H9 (cell line): Measurements from ENCODE around the gene MBD3L2B. TPM values are rescaled to one million over a fixed set of nuclear protein-coding genes. Genes with fewer than 3 reads are reported as not detected.
"Not testable (repeated sequence)": the region's sequence is repeated elsewhere in the genome, so short reads cannot be mapped to it uniquely, and the experiment has no call there.

Experiments
- DNase-seq: peaks from one replicate; pipeline ENCODE4 v3.0.0-alpha.2; 2017
- H2AFZ ChIP-seq: one replicate; pipeline ENCODE4 v1.6.1; 2013; ENCODE audit warnings: mild to moderate bottlenecking, low read length, control low read depth, moderate library complexity
- H2AK5ac ChIP-seq: 2 replicates; pipeline ENCODE4 v1.6.1; 2013; ENCODE audit warnings: low read length, control low read depth, mixed read lengths; ENCODE audit not compliant: insufficient read length
- H2BK120ac ChIP-seq: one replicate; pipeline ENCODE4 v1.6.1; 2013; ENCODE audit warnings: low read depth, mild to moderate bottlenecking, low read length, control low read depth, inconsistent platforms; ENCODE audit not compliant: poor library complexity, severe bottlenecking
- H2BK12ac ChIP-seq: 2 replicates; pipeline ENCODE4 v1.6.1; 2013; ENCODE audit warnings: low read length, control low read depth, mixed read lengths, low read depth; ENCODE audit not compliant: insufficient read length
- H2BK15ac ChIP-seq: 2 replicates; pipeline ENCODE4 v1.6.1; 2013; ENCODE audit warnings: low read depth, low read length, control low read depth
- H2BK20ac ChIP-seq: one replicate; pipeline ENCODE4 v1.6.1; 2013; ENCODE audit warnings: low read depth, mild to moderate bottlenecking, low read length, control low read depth, inconsistent platforms; ENCODE audit not compliant: poor library complexity, severe bottlenecking
- H2BK5ac ChIP-seq: 2 replicates; pipeline ENCODE4 v1.6.1; 2013; ENCODE audit warnings: low read length, control low read depth, mixed read lengths; ENCODE audit not compliant: insufficient read length
- H3K14ac ChIP-seq: 2 replicates; pipeline ENCODE4 v1.6.1; 2013; ENCODE audit warnings: low read length, control low read depth; ENCODE audit not compliant: insufficient read depth
- H3K18ac ChIP-seq: 2 replicates; pipeline ENCODE4 v1.6.1; 2013; ENCODE audit warnings: low read depth, mild to moderate bottlenecking, mixed read lengths, low read length, control low read depth; ENCODE audit not compliant: insufficient read length
- H3K23ac ChIP-seq: 2 replicates; pipeline ENCODE4 v1.6.1; 2013; ENCODE audit warnings: low read length, control low read depth, mixed read lengths, low read depth; ENCODE audit not compliant: insufficient read length
- H3K23me2 ChIP-seq: 2 replicates; pipeline ENCODE4 v1.6.1; 2013; ENCODE audit warnings: low read depth, mild to moderate bottlenecking, mixed read lengths, low read length, control low read depth; ENCODE audit not compliant: insufficient read length, poor library complexity, severe bottlenecking
- H3K27ac ChIP-seq: 2 replicates; pipeline ENCODE4 v1.5.1; 2013; ENCODE audit warnings: low read length, control low read depth, mixed read lengths, low read depth; ENCODE audit not compliant: insufficient read length
- H3K27me3 ChIP-seq: 2 replicates; pipeline ENCODE4 v1.6.1; 2013; ENCODE audit warnings: low read length, control low read depth, inconsistent platforms; ENCODE audit not compliant: insufficient read depth
- H3K4ac ChIP-seq: 2 replicates; pipeline ENCODE4 v1.6.1; 2013; ENCODE audit warnings: low read depth, mild to moderate bottlenecking, control low read depth, inconsistent platforms, low read length, moderate library complexity
- H3K4me1 ChIP-seq: 2 replicates; pipeline ENCODE4 v1.6.1; 2013; ENCODE audit warnings: low read length, control low read depth, inconsistent platforms; ENCODE audit not compliant: insufficient read depth
- H3K4me2 ChIP-seq: 2 replicates; pipeline ENCODE4 v1.6.1; 2013; ENCODE audit warnings: low read length, control low read depth, mixed read lengths; ENCODE audit not compliant: insufficient read length, insufficient read depth
- H3K56ac ChIP-seq: 2 replicates; pipeline ENCODE4 v1.6.1; 2013; ENCODE audit warnings: low read depth, mild to moderate bottlenecking, mixed read lengths, low read length, control low read depth; ENCODE audit not compliant: insufficient read length
- H3K79me1 ChIP-seq: 2 replicates; pipeline ENCODE4 v1.6.1; 2013; ENCODE audit warnings: low read depth, mild to moderate bottlenecking, moderate library complexity, low read length, control low read depth, inconsistent platforms; ENCODE audit not compliant: insufficient read depth, poor library complexity, severe bottlenecking
- H3K79me2 ChIP-seq: 2 replicates; pipeline ENCODE4 v1.6.1; 2013; ENCODE audit warnings: low read length, control low read depth, inconsistent platforms; ENCODE audit not compliant: insufficient read depth
- H3K9ac ChIP-seq: 2 replicates; pipeline ENCODE4 v1.6.1; 2013; ENCODE audit warnings: low read length, control low read depth, mixed read lengths; ENCODE audit not compliant: insufficient read length; ENCODE audit errors: extremely low read depth
- H3K9me3 ChIP-seq: one replicate; pipeline ENCODE4 v1.6.1; 2013; ENCODE audit warnings: low read depth, low read length, inconsistent platforms; ENCODE audit not compliant: control insufficient read depth
- H3T11ph ChIP-seq: one replicate; pipeline ENCODE4 v1.6.1; 2013; ENCODE audit warnings: mild to moderate bottlenecking, low read length, control low read depth, inconsistent platforms
- H4K20me1 ChIP-seq: one replicate; pipeline ENCODE4 v1.6.1; 2013; ENCODE audit not compliant: control insufficient read depth, insufficient read length, insufficient read depth
- H4K5ac ChIP-seq: 2 replicates; pipeline ENCODE4 v1.6.1; 2013; ENCODE audit warnings: low read depth, mild to moderate bottlenecking, mixed read lengths, low read length, control low read depth; ENCODE audit not compliant: insufficient read length
- H4K8ac ChIP-seq: replicated peaks from 2 replicates; pipeline ENCODE4 v1.6.1; 2013; ENCODE audit warnings: low read length, control low read depth, mixed read lengths, low read depth; ENCODE audit not compliant: insufficient read length
- H4K91ac ChIP-seq: 2 replicates; pipeline ENCODE4 v1.6.1; 2013; ENCODE audit warnings: low read depth, mild to moderate bottlenecking, moderate library complexity, mixed read lengths, low read length, control low read depth; ENCODE audit not compliant: insufficient read length
- H3K27ac Mint-ChIP-seq, 3 experiments: 2 replicates in 2 of 3; 3 replicates in 1 of 3; pipeline ENCODE4 v1.8.0; 2020 to 2021; ENCODE audit warnings: mixed read lengths in 3 of 3, mild to moderate bottlenecking in 1 of 3, moderate library complexity in 1 of 3
- H3K27me3 Mint-ChIP-seq: 2 replicates; pipeline ENCODE4 v1.8.0; 2021; ENCODE audit warnings: low read depth, mild to moderate bottlenecking, moderate library complexity, mixed read lengths
- H3K36me3 Mint-ChIP-seq, 3 experiments: 2 replicates in 2 of 3; 3 replicates in 1 of 3; pipeline ENCODE4 v1.8.0; 2020 to 2021; ENCODE audit warnings: low read depth in 3 of 3, mixed read lengths in 3 of 3; ENCODE audit not compliant: insufficient read depth in 1 of 3
- H3K4me1 Mint-ChIP-seq, 2 experiments: 2 replicates each; pipeline ENCODE4 v1.8.0; 2020; ENCODE audit warnings: mixed read lengths in 2 of 2
- H3K4me3 Mint-ChIP-seq, 2 experiments: 2 replicates in 1 of 2; 3 replicates in 1 of 2; pipeline ENCODE4 v1.8.0; 2020 to 2021; ENCODE audit warnings: mild to moderate bottlenecking in 2 of 2, mixed read lengths in 2 of 2, moderate library complexity in 1 of 2
- H3K9me3 Mint-ChIP-seq, 2 experiments: 2 replicates in 1 of 2; 3 replicates in 1 of 2; pipeline ENCODE4 v1.8.0; 2020; ENCODE audit warnings: mild to moderate bottlenecking in 2 of 2, mixed read lengths in 2 of 2, moderate library complexity in 1 of 2
- CTCF ChIP-seq: fragments of 200-600 bp; sonication (generic); conservative IDR thresholded peaks from 3 replicates; pipeline ENCODE4 v1.8.0; 2021; ENCODE audit warnings: antibody characterized with exemption, mild to moderate bottlenecking
- WGBS: extraction: QIAGEN DNeasy Blood & Tissue Kit; methylation state at CpG from one replicate; pipeline ENCODE4 v1.1.7; 2013; ENCODE audit warnings: missing lambda C conversion rate, low lambda C conversion rate, mixed read lengths; ENCODE audit not compliant: insufficient read length; ENCODE audit errors: extremely low coverage; 5-methylcytosine and 5-hydroxymethylcytosine counted together
- total RNA-seq: library from RNA; stranded (reverse); gene quantifications from 2 replicates; pipeline ENCODE4 v1.2.1, GENCODE V29; 2021

MBD3L2B gene
- total RNA-seq, 1 experiment from 2014 or later: not detected

- H2BK120ac ChIP-seq: no peak overlapping the region
These were observed 42.1 kb upstream of the MBD3L2B start for GRCh38 chr19:7063339-7063738.

GRCh38 chr19:7059977-7060376 lies 38.7 kb upstream of the MBD3L2B start:
- not testable (repeated sequence) for H3K4me1 ChIP-seq, H3K27ac ChIP-seq, H3K9ac ChIP-seq, H3K4me1 Mint-ChIP-seq, H4K91ac ChIP-seq, H3K4ac ChIP-seq, H2AK5ac ChIP-seq, H3K9me3 ChIP-seq, H3K36me3 Mint-ChIP-seq, H4K8ac ChIP-seq, H2BK12ac ChIP-seq, H3K27me3 Mint-ChIP-seq, H3K23me2 ChIP-seq, H3K23ac ChIP-seq, H2BK5ac ChIP-seq, H2BK15ac ChIP-seq, DNase-seq, H3K56ac ChIP-seq, H3T11ph ChIP-seq, H4K20me1 ChIP-seq, H3K4me2 ChIP-seq, H2BK120ac ChIP-seq, H3K27ac Mint-ChIP-seq, H2AFZ ChIP-seq, H3K79me1 ChIP-seq, H3K14ac ChIP-seq, H4K5ac ChIP-seq, H2BK20ac ChIP-seq, H3K18ac ChIP-seq, H3K27me3 ChIP-seq, H3K4me3 Mint-ChIP-seq, H3K79me2 ChIP-seq
- peaks cover 13 to 18% of the 10 kb centered on the region in 2 experiments for H3K9me3 Mint-ChIP-seq
- WGBS: no CpG with 5 or more reads among the region's 2 CpGs

More at GRCh38 chr19:7063339-7063738, 42.1 kb upstream of the MBD3L2B start:
- H3K4me3 Mint-ChIP-seq: no peak overlapping the region
- no peak overlapping the region for H3K27ac Mint-ChIP-seq
- H4K8ac ChIP-seq: no peak overlapping the region
- no peak overlapping the region for H3T11ph ChIP-seq
- no peak overlapping the region for H2AFZ ChIP-seq
- H3K9me3 ChIP-seq: no peaks in the 10 kb centered on the region
- no peak overlapping the region for H3K9ac ChIP-seq
- H4K91ac ChIP-seq: no peak overlapping the region
- H3K4me1 Mint-ChIP-seq: no peaks in the 10 kb centered on the region
- no CpG with 5 or more reads among the region's 4 CpGs for WGBS
- H3K4ac ChIP-seq: no peak overlapping the region
- no peaks in the 10 kb centered on the region for H3K79me2 ChIP-seq
- H3K56ac ChIP-seq: no peak overlapping the region
- no peak overlapping the region for H2AK5ac ChIP-seq
- no peak overlapping the region for H3K4me2 ChIP-seq
- DNase-seq: no peak
- no peak overlapping the region for H3K23ac ChIP-seq
- H3K9me3 Mint-ChIP-seq: peaks cover 27 to 42% of the 10 kb centered on the region in 2 experiments
- H3K14ac ChIP-seq: no peak overlapping the region
- no peaks in the 10 kb centered on the region for H4K20me1 ChIP-seq
- H4K5ac ChIP-seq: no peak overlapping the region
- no peak overlapping the region for H3K18ac ChIP-seq
- H3K27me3 Mint-ChIP-seq: no peaks in the 10 kb centered on the region
- no peak for TF ChIP-seq CTCF
- H3K27ac ChIP-seq: no peak overlapping the region
- no peaks in the 10 kb centered on the region for H3K4me1 ChIP-seq
- H3K79me1 ChIP-seq: no peaks in the 10 kb centered on the region
- no peak overlapping the region for H2BK15ac ChIP-seq
- H3K23me2 ChIP-seq: no peaks in the 10 kb centered on the region
- no peak overlapping the region for H2BK12ac ChIP-seq
- H2BK5ac ChIP-seq: no peak overlapping the region
- H3K27me3 ChIP-seq: no peaks in the 10 kb centered on the region
- no peak overlapping the region for H2BK20ac ChIP-seq
- peaks cover 0 to 4% (median 2%) of the 10 kb centered on the region in 3 experiments; a peak in 4 of 7 replicates for H3K36me3 Mint-ChIP-seq
